Activated CD4-positive, alpha-beta T cell treated with anti-CD3 and anti-CD28 coated beads, Interleukin-2, amount 10 ng/mL, durations not matched to agents 24 days and 14 days (primary cell): ENCODE measurements around the gene REL. TPM values are rescaled to one million over a fixed set of nuclear protein-coding genes. Genes with fewer than 3 reads are reported as not detected.
"Not testable (repeated sequence)": the region's sequence is repeated elsewhere in the genome, so short reads cannot be mapped to it uniquely, and the experiment has no call there.

Experiments
- DNase-seq: peaks from one replicate; pipeline ENCODE4 v3.0.0; 2022
- H3K27ac Mint-ChIP-seq: one replicate; pipeline ENCODE4 v1.8.0; 2022; ENCODE audit warnings: mild to moderate bottlenecking, mixed read lengths
- H3K27me3 Mint-ChIP-seq: one replicate; pipeline ENCODE4 v1.8.0; 2022; ENCODE audit warnings: mixed read lengths
- H3K36me3 Mint-ChIP-seq: one replicate; pipeline ENCODE4 v1.8.0; 2022; ENCODE audit warnings: low read depth, mild to moderate bottlenecking, mixed read lengths
- H3K4me1 Mint-ChIP-seq: one replicate; pipeline ENCODE4 v1.8.0; 2021; ENCODE audit warnings: mixed read lengths
- H3K4me3 Mint-ChIP-seq: one replicate; pipeline ENCODE4 v1.8.0; 2022; ENCODE audit warnings: mild to moderate bottlenecking, moderate library complexity, mixed read lengths
- H3K9me3 Mint-ChIP-seq: one replicate; pipeline ENCODE4 v1.8.0; 2021; ENCODE audit warnings: mixed read lengths
- intact Hi-C: fragments of 100-400 bp; cut with micrococcal nuclease; formaldehyde crosslinking; loops from one replicate; pipeline ENCODE4 v1.15.1; 2023
- total RNA-seq: library from RNA; stranded (reverse); gene quantifications from 2 replicates; pipeline ENCODE4 v1.2.3, GENCODE V29; 2022

The REL gene
- total RNA-seq, 1 donor from 2014 or later, result 88.7 TPM

GRCh38 chr2:60882971-60883753, 1.8 kb downstream of the REL start:
- peak; percentile 78 for DNase-seq
- Mint-ChIP-seq H3K27me3 (no peaks in the 10 kb centered on the region), H3K4me3 (peak overlapping the region; percentile 97), H3K27ac (peak overlapping the region; percentile 96), H3K4me1 (peaks cover 27% of the 10 kb centered on the region), H3K9me3 (no peaks in the 10 kb centered on the region), H3K36me3 (peaks cover 36% of the 10 kb centered on the region)
- intact Hi-C loops, result loop anchor here (1.0 to 5.0 kb wide), 4 partner anchors 8 to 969 kb away; partner anchors contain the start of gene FAM161A

GRCh38 chr2:60883896-60884295, 2.5 kb downstream of the REL start:
- peaks cover 33% of the 10 kb centered on the region for H3K4me1 Mint-ChIP-seq
- intact Hi-C loops, result loop anchor here (1.0 to 5.0 kb wide), 5 partner anchors 7 to 968 kb away; partner anchors contain the start of genes FAM161A and PEX13
- peaks cover 42% of the 10 kb centered on the region for H3K36me3 Mint-ChIP-seq
- peak overlapping the region; percentile 97 for H3K4me3 Mint-ChIP-seq
- H3K9me3 Mint-ChIP-seq, result no peaks in the 10 kb centered on the region
- no peaks in the 10 kb centered on the region for H3K27me3 Mint-ChIP-seq
- peak overlapping the region; percentile 96 for H3K27ac Mint-ChIP-seq
- DNase-seq, result no peak

- no peak for DNase-seq
- no peaks in the 10 kb centered on the region for H3K27me3 Mint-ChIP-seq
- peaks cover 38% of the 10 kb centered on the region for H3K4me1 Mint-ChIP-seq
- intact Hi-C loops, result loop anchor here (2.0 to 5.0 kb wide), 4 partner anchors 113 to 968 kb away; partner anchors contain the start of genes FAM161A and PEX13
- H3K4me3 Mint-ChIP-seq, result peak overlapping the region; percentile 90
- no peaks in the 10 kb centered on the region for H3K9me3 Mint-ChIP-seq
- peaks cover 50% of the 10 kb centered on the region for H3K36me3 Mint-ChIP-seq
- H3K27ac Mint-ChIP-seq, result peak overlapping the region; percentile 82
These were observed 3.4 kb downstream of the REL start for GRCh38 chr2:60884800-60885199.

- H3K27ac Mint-ChIP-seq, result peak overlapping the region; percentile 87
- no peaks in the 10 kb centered on the region for H3K9me3 Mint-ChIP-seq
- no peak for DNase-seq
- peaks cover 37% of the 10 kb centered on the region for H3K4me1 Mint-ChIP-seq
- H3K36me3 Mint-ChIP-seq, result peaks cover 59% of the 10 kb centered on the region
- H3K27me3 Mint-ChIP-seq, result no peaks in the 10 kb centered on the region
- intact Hi-C loops, result loop anchor here (2.0 kb wide), 1 partner anchor 131 kb away; the partner anchor contains the start of gene PEX13
- H3K4me3 Mint-ChIP-seq, result peak overlapping the region; percentile 90
These were observed 4.3 kb downstream of the REL start for GRCh38 chr2:60885683-60886082.

- intact Hi-C loops, result no loop called here
- DNase-seq, result no peak
- Mint-ChIP-seq H3K4me1 (peaks cover 50% of the 10 kb centered on the region), H3K4me3 (peak overlapping the region; percentile 64), H3K27me3 (no peaks in the 10 kb centered on the region), H3K36me3 (peaks cover 70% of the 10 kb centered on the region), H3K9me3 (no peaks in the 10 kb centered on the region), H3K27ac (no peak overlapping the region)
These were observed 5.6 kb downstream of the REL start for GRCh38 chr2:60886991-60887390.

GRCh38 chr2:60888853-60889252, 7.5 kb downstream of the REL start:
- no peak for DNase-seq
- Mint-ChIP-seq H3K4me3 (peak overlapping the region; percentile 29), H3K36me3 (peaks cover 64% of the 10 kb centered on the region), H3K9me3 (no peaks in the 10 kb centered on the region), H3K4me1 (peaks cover 52% of the 10 kb centered on the region), H3K27ac (peak overlapping the region; percentile 10), H3K27me3 (no peaks in the 10 kb centered on the region)
- intact Hi-C loops, result no loop called here

- Mint-ChIP-seq H3K4me3 (peak overlapping the region; percentile 48), H3K27ac (peak overlapping the region; percentile 42), H3K36me3 (peaks cover 66% of the 10 kb centered on the region), H3K4me1 (peaks cover 53% of the 10 kb centered on the region)
- intact Hi-C loops, H3K27me3 Mint-ChIP-seq, H3K9me3 Mint-ChIP-seq: not testable (repeated sequence)
- peak; percentile 44 for DNase-seq
These were observed 8.4 kb downstream of the REL start for GRCh38 chr2:60889581-60890392.

GRCh38 chr2:60890393-60890707, 9.0 kb downstream of the REL start:
- peaks cover 51% of the 10 kb centered on the region for H3K4me1 Mint-ChIP-seq
- H3K36me3 Mint-ChIP-seq, result peaks cover 64% of the 10 kb centered on the region
- H3K9me3 Mint-ChIP-seq, result no peaks in the 10 kb centered on the region
- H3K27me3 Mint-ChIP-seq, result no peaks in the 10 kb centered on the region
- H3K4me3 Mint-ChIP-seq, result peak overlapping the region; percentile 48
- intact Hi-C loops, result no loop called here
- no peak overlapping the region for H3K27ac Mint-ChIP-seq
- DNase-seq, result no peak

- intact Hi-C loops, result loop anchor here (1.0 kb wide), 2 partner anchors 8 kb away; no protein-coding TSS in a partner anchor
- Mint-ChIP-seq H3K4me1 (peaks cover 46% of the 10 kb centered on the region), H3K27me3 (no peaks in the 10 kb centered on the region), H3K4me3 (peak overlapping the region; percentile 78), H3K36me3 (peaks cover 63% of the 10 kb centered on the region), H3K27ac (peak overlapping the region; percentile 85), H3K9me3 (no peaks in the 10 kb centered on the region)
- peak; percentile 53 for DNase-seq
These were observed 9.8 kb downstream of the REL start for GRCh38 chr2:60891180-60891579.

GRCh38 chr2:60898567-60898966, 17.2 kb downstream of the REL start:
- intact Hi-C loops, result loop anchor here (2.0 kb wide), 1 partner anchor 118 kb away; the partner anchor contains the start of gene PEX13
- H3K9me3 Mint-ChIP-seq, result no peaks in the 10 kb centered on the region
- H3K27me3 Mint-ChIP-seq, result no peaks in the 10 kb centered on the region
- no peak for DNase-seq
- peak overlapping the region; percentile 40 for H3K4me3 Mint-ChIP-seq
- H3K4me1 Mint-ChIP-seq, result peaks cover 41% of the 10 kb centered on the region
- peak overlapping the region; percentile 29 for H3K27ac Mint-ChIP-seq
- peaks cover 71% of the 10 kb centered on the region for H3K36me3 Mint-ChIP-seq

- no peak for DNase-seq
- Mint-ChIP-seq H3K36me3 (peaks cover 67% of the 10 kb centered on the region), H3K4me3 (peak overlapping the region; percentile 58), H3K27ac (peak overlapping the region; percentile 90), H3K4me1 (peaks cover 37% of the 10 kb centered on the region), H3K27me3 (no peaks in the 10 kb centered on the region), H3K9me3 (no peaks in the 10 kb centered on the region)
- intact Hi-C loops, result loop anchor here (1.0 to 2.0 kb wide), 7 partner anchors 8 to 117 kb away; partner anchors contain the start of genes PEX13 and REL
These were observed 18.0 kb downstream of the REL start for GRCh38 chr2:60899230-60899891.

- Mint-ChIP-seq H3K4me1 (peaks cover 35% of the 10 kb centered on the region), H3K27me3 (no peaks in the 10 kb centered on the region), H3K27ac (peak overlapping the region; percentile 90), H3K36me3 (peaks cover 67% of the 10 kb centered on the region), H3K9me3 (no peaks in the 10 kb centered on the region), H3K4me3 (peak overlapping the region; percentile 58)
- no peak for DNase-seq
- intact Hi-C loops, result loop anchor here (1.0 to 2.0 kb wide), 7 partner anchors 9 to 117 kb away; partner anchors contain the start of genes PEX13 and REL
These were observed 18.5 kb downstream of the REL start for GRCh38 chr2:60899892-60900249.

GRCh38 chr2:60901296-60901695, 19.9 kb downstream of the REL start:
- H3K4me3 Mint-ChIP-seq, DNase-seq, H3K9me3 Mint-ChIP-seq, H3K27me3 Mint-ChIP-seq, intact Hi-C loops: not testable (repeated sequence)
- Mint-ChIP-seq H3K27ac (peak overlapping the region; percentile 53), H3K36me3 (peaks cover 75% of the 10 kb centered on the region), H3K4me1 (peaks cover 44% of the 10 kb centered on the region)
